Trophoblast cell (in vitro differentiated cells and primary cell): Measurements from ENCODE around the gene DTD1.
A peak's percentile ranks its signal among the peaks of the same experiment; 100 is the strongest.

Experiments used
- DNase-seq, 2 donors: peaks; one replicate each; pipeline ENCODE4 v3.0.0-alpha.2; 2016
- H2AFZ ChIP-seq: 2 replicates; pipeline ENCODE4 v1.6.1; 2013; ENCODE audit warnings: low read length, moderate library complexity, mild to moderate bottlenecking; ENCODE audit not compliant: insufficient read depth, poor library complexity
- H2AK5ac ChIP-seq: 2 replicates; pipeline ENCODE4 v1.6.1; 2013; ENCODE audit warnings: mild to moderate bottlenecking, low read length
- H2BK120ac ChIP-seq: 2 replicates; pipeline ENCODE4 v1.6.1; 2013; ENCODE audit warnings: low read length, mild to moderate bottlenecking, moderate library complexity; ENCODE audit not compliant: insufficient read depth, poor library complexity
- H2BK12ac ChIP-seq: 2 replicates; pipeline ENCODE4 v1.6.1; 2013; ENCODE audit warnings: mild to moderate bottlenecking, low read length, moderate library complexity
- H2BK5ac ChIP-seq: 2 replicates; pipeline ENCODE4 v1.6.1; 2013; ENCODE audit warnings: low read length, low read depth, moderate library complexity, mild to moderate bottlenecking; ENCODE audit not compliant: poor library complexity
- H3K14ac ChIP-seq: 2 replicates; pipeline ENCODE4 v1.6.1; 2013; ENCODE audit warnings: mild to moderate bottlenecking, low read length
- H3K18ac ChIP-seq: 2 replicates; pipeline ENCODE4 v1.6.1; 2013; ENCODE audit warnings: mild to moderate bottlenecking, low read length
- H3K23ac ChIP-seq: 2 replicates; pipeline ENCODE4 v1.6.1; 2013; ENCODE audit warnings: low read length
- H3K27ac ChIP-seq: 2 replicates; pipeline ENCODE4 v1.5.1; 2013; ENCODE audit warnings: low read depth, mild to moderate bottlenecking, inconsistent platforms, low read length, moderate library complexity
- H3K27me3 ChIP-seq: 2 replicates; pipeline ENCODE4 v1.6.1; 2013; ENCODE audit warnings: inconsistent platforms, mild to moderate bottlenecking, low read length, moderate library complexity; ENCODE audit not compliant: insufficient read depth
- H3K36me3 ChIP-seq, 2 experiments: 1 replicate in 1 of 2; 2 replicates in 1 of 2; pipeline ENCODE4 v1.6.1; 2013; ENCODE audit warnings: low read length in 2 of 2, mild to moderate bottlenecking in 2 of 2, moderate library complexity in 1 of 2; ENCODE audit not compliant: insufficient read depth in 2 of 2, control insufficient read depth in 1 of 2
- H3K4ac ChIP-seq: 2 replicates; pipeline ENCODE4 v1.6.1; 2013; ENCODE audit warnings: low read depth, mild to moderate bottlenecking, low read length, moderate library complexity
- H3K4me1 ChIP-seq, 2 experiments: 1 replicate in 1 of 2; 2 replicates in 1 of 2; pipeline ENCODE4 v1.6.1; 2013; ENCODE audit warnings: low read length in 2 of 2, mild to moderate bottlenecking in 2 of 2, moderate library complexity in 1 of 2; ENCODE audit not compliant: insufficient read depth in 2 of 2, control insufficient read depth in 1 of 2
- H3K4me2 ChIP-seq: 2 replicates; pipeline ENCODE4 v1.6.1; 2013; ENCODE audit warnings: inconsistent platforms, mild to moderate bottlenecking, low read length, moderate library complexity
- H3K4me3 ChIP-seq: 2 replicates; pipeline ENCODE4 v1.5.1; 2013; ENCODE audit warnings: mild to moderate bottlenecking, low read depth, low read length, inconsistent platforms
- H3K79me1 ChIP-seq: one replicate; pipeline ENCODE4 v1.6.1; 2013; ENCODE audit warnings: low read length
- H3K79me2 ChIP-seq: 2 replicates; pipeline ENCODE4 v1.6.1; 2013; ENCODE audit warnings: low read length, mild to moderate bottlenecking; ENCODE audit not compliant: control insufficient read depth, insufficient read depth, poor library complexity
- H3K9ac ChIP-seq: 2 replicates; pipeline ENCODE4 v1.6.1; 2013; ENCODE audit warnings: mild to moderate bottlenecking, low read length
- H3K9me3 ChIP-seq: 2 replicates; pipeline ENCODE4 v1.6.1; 2013; ENCODE audit warnings: low read depth, mild to moderate bottlenecking, control low read depth, inconsistent platforms, low read length; ENCODE audit not compliant: insufficient read depth
- H4K12ac ChIP-seq: 2 replicates; pipeline ENCODE4 v1.6.1; 2013; ENCODE audit warnings: low read depth, mild to moderate bottlenecking, low read length, moderate library complexity
- H4K8ac ChIP-seq: 2 replicates; pipeline ENCODE4 v1.6.1; 2013; ENCODE audit warnings: low read depth, mild to moderate bottlenecking, low read length, moderate library complexity
- H4K91ac ChIP-seq: one replicate; pipeline ENCODE4 v1.6.1; 2013; ENCODE audit warnings: low read depth, mild to moderate bottlenecking, low read length, moderate library complexity
- WGBS: extraction: QIAGEN DNeasy Blood & Tissue Kit; methylation state at CpG from one replicate; pipeline ENCODE4 v1.1.7; 2013; ENCODE audit warnings: missing lambda C conversion rate; ENCODE audit not compliant: insufficient read length, insufficient coverage; ENCODE audit errors: extremely low coverage; 5-methylcytosine and 5-hydroxymethylcytosine counted together

DTD1 gene

GRCh38 chr20:18645851-18646250 lies 58.0 kb downstream of the DTD1 start:
- Histone ChIP-seq H2AFZ (no peak overlapping the region), H4K12ac (no peak overlapping the region), H4K91ac (no peak overlapping the region), H3K4me1 (peaks cover 4 to 7% of the 10 kb centered on the region in 2 experiments), H3K27me3 (no peaks in the 10 kb centered on the region), H3K4ac (no peak overlapping the region), H3K9me3 (no peaks in the 10 kb centered on the region), H3K14ac (peak overlapping the region; percentile 8), H2AK5ac (no peak overlapping the region), H3K18ac (no peak overlapping the region), H3K4me3 (no peak overlapping the region), H3K36me3 (no peaks in the 10 kb centered on the region), H3K79me2 (no peaks in the 10 kb centered on the region), H4K8ac (no peak overlapping the region), H2BK12ac (peak overlapping the region; percentile 37), H3K9ac (no peak overlapping the region), H3K4me2 (no peak overlapping the region), H3K27ac (peak overlapping the region; percentile 20), H3K79me1 (peaks cover 4% of the 10 kb centered on the region), H2BK5ac (peak overlapping the region; percentile 22), H2BK120ac (no peak overlapping the region), H3K23ac (no peak overlapping the region)
- no CpG with 5 or more reads among the region's 6 CpGs for WGBS
- DNase-seq: peak; percentile 59 to 86

GRCh38 chr20:18647777-18648176 lies 59.9 kb downstream of the DTD1 start:
- Histone ChIP-seq H3K27me3 (no peaks in the 10 kb centered on the region), H3K14ac (no peak overlapping the region), H3K4me2 (no peak overlapping the region), H2AK5ac (no peak overlapping the region), H2AFZ (no peak overlapping the region), H2BK5ac (no peak overlapping the region), H3K4me1 (peaks cover 4 to 7% of the 10 kb centered on the region in 2 experiments), H3K4me3 (no peak overlapping the region), H3K27ac (no peak overlapping the region), H4K8ac (no peak overlapping the region), H4K12ac (no peak overlapping the region), H4K91ac (no peak overlapping the region), H2BK12ac (no peak overlapping the region), H3K36me3 (no peaks in the 10 kb centered on the region), H3K9me3 (no peaks in the 10 kb centered on the region), H3K79me1 (peaks cover 4% of the 10 kb centered on the region), H2BK120ac (no peak overlapping the region), H3K23ac (no peak overlapping the region), H3K4ac (no peak overlapping the region), H3K79me2 (no peaks in the 10 kb centered on the region), H3K18ac (no peak overlapping the region), H3K9ac (no peak overlapping the region)
- DNase-seq: no peak
- WGBS: no CpG with 5 or more reads among the region's 2 CpGs

- Histone ChIP-seq H3K4me2 (no peak overlapping the region), H2BK5ac (no peak overlapping the region), H4K8ac (no peak overlapping the region), H4K91ac (no peak overlapping the region), H3K27ac (no peak overlapping the region), H4K12ac (no peak overlapping the region), H3K4ac (no peak overlapping the region), H3K9me3 (no peaks in the 10 kb centered on the region), H3K4me3 (no peak overlapping the region), H2BK120ac (no peak overlapping the region), H3K36me3 (no peaks in the 10 kb centered on the region), H3K27me3 (no peaks in the 10 kb centered on the region), H3K4me1 (peaks cover 4% of the 10 kb centered on the region in 2 experiments), H2AFZ (no peak overlapping the region), H3K23ac (no peak overlapping the region), H3K79me1 (peaks cover 4% of the 10 kb centered on the region), H3K9ac (no peak overlapping the region), H3K14ac (no peak overlapping the region), H3K79me2 (no peaks in the 10 kb centered on the region), H3K18ac (no peak overlapping the region), H2BK12ac (no peak overlapping the region), H2AK5ac (no peak overlapping the region)
- no CpG with 5 or more reads among the region's 5 CpGs for WGBS
- no peak for DNase-seq
These were observed 62.4 kb downstream of the DTD1 start for GRCh38 chr20:18650224-18650623.

- Histone ChIP-seq H4K8ac (no peak overlapping the region), H2BK120ac (no peak overlapping the region), H2BK12ac (no peak overlapping the region), H3K9me3 (no peaks in the 10 kb centered on the region), H2BK5ac (no peak overlapping the region), H4K91ac (no peak overlapping the region), H3K4me1 (no peaks in the 10 kb centered on the region), H3K36me3 (no peaks in the 10 kb centered on the region), H3K79me1 (no peaks in the 10 kb centered on the region), H2AK5ac (no peak overlapping the region), H3K27ac (no peak overlapping the region), H3K23ac (no peak overlapping the region), H3K4me2 (no peak overlapping the region), H3K18ac (no peak overlapping the region), H3K4ac (no peak overlapping the region), H4K12ac (no peak overlapping the region), H3K27me3 (no peaks in the 10 kb centered on the region), H2AFZ (no peak overlapping the region), H3K9ac (no peak overlapping the region), H3K4me3 (no peak overlapping the region), H3K79me2 (no peaks in the 10 kb centered on the region), H3K14ac (no peak overlapping the region)
- no peak for DNase-seq
- no CpG with 5 or more reads among the region's 1 CpG for WGBS
These were observed 66.0 kb downstream of the DTD1 start for GRCh38 chr20:18653736-18654447.
